ENCODE measurements around the gene PSMD8. TPM values are rescaled to one million over a fixed set of nuclear protein-coding genes. Genes with fewer than 3 reads are reported as not detected.

The PSMD8 gene
- total RNA-seq, 1 donor from 2014 or later, result 159 TPM

DNA sequence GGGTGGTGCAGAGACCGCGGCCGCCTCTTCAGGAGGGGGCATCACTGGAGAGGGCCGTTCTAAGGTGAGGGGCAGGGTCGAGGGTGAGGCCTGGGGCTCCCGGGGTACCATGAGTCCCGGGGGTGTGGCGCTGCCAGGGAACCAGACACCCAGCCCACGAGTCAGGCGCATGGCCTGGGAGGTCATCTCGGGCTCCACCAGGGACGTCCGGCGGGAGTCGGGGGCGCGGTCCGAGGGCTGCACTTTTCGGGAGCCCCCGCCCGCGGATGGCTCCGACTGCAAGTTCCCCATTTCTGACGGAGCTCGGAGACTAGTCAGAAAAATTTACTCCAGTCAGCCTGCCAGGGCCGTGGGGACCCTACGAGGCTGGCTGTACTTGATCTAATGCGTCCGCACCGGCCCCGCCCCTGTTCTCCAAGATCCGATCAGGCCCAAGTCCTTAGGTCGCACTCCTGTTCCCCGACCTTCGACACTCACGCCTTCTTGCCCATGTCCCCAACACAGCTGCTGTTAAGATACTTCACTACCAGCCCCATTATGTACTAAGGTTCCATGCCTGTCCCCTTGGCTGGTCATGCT, 12.7 kb downstream of the PSMD8 start:
- DNase-seq (ENCODE audit: extremely low spot score, unreplicated experiment), result no peak

DNA sequence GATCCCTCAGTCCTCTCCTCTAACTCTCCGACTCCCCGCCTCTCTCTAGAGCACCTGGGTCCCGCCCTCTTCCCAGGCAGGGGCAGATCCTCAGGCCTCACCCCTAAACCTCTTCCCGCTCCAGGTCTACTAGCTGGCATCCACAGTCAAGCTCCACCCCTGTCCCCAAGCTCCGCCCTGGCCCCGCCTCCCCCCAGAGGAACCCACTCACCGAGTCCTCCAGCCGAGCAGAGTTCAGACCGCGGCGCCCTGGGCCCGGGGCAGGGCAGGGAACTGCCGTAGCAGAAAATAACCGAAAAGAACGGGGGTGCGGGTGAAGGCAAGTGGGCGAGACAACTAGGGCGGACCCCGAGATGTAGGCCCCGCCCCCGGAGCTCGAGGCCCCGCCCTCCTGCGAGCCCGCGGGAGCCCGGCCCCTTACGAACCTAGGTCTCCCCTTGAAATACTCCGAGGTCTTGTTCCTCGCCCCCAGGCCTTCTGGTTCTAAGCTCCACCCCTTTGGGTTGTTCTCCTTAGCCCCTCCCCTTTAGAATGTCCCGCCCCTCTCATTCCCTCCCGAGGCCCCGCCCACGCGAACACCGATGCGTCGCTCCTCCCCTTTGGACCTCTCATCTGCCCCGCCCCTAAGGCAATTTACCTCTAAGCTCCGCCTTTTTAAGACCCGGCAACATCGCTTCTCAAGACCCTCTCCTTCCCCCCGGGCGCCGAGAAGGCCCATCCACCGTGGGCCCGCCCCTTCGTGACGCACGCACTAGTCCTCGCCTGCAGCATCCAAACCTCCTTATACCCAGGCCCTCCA, 13.4 kb downstream of the PSMD8 start, which contains the start of gene GGN:
GGN (minus strand) TSS at position 485 of the 799 bp plus-strand sequence. CDS start 773 bp downstream, outside the sequence.
- peaks cover 9% of the 10 kb centered on the region for H3K4me1 Mint-ChIP-seq (ENCODE audit: unreplicated experiment)
- no peaks in the 10 kb centered on the region for H3K9me3 Mint-ChIP-seq
- peaks cover 34% of the 10 kb centered on the region for H3K27me3 Mint-ChIP-seq
- H3K36me3 Mint-ChIP-seq, result peaks cover 13% of the 10 kb centered on the region
- TF ChIP-seq, protein P1, sequence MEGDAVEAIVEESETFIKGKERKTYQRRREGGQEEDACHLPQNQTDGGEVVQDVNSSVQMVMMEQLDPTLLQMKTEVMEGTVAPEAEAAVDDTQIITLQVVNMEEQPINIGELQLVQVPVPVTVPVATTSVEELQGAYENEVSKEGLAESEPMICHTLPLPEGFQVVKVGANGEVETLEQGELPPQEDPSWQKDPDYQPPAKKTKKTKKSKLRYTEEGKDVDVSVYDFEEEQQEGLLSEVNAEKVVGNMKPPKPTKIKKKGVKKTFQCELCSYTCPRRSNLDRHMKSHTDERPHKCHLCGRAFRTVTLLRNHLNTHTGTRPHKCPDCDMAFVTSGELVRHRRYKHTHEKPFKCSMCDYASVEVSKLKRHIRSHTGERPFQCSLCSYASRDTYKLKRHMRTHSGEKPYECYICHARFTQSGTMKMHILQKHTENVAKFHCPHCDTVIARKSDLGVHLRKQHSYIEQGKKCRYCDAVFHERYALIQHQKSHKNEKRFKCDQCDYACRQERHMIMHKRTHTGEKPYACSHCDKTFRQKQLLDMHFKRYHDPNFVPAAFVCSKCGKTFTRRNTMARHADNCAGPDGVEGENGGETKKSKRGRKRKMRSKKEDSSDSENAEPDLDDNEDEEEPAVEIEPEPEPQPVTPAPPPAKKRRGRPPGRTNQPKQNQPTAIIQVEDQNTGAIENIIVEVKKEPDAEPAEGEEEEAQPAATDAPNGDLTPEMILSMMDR (conservative IDR thresholded peaks at IDR 0.05), result no peak
- peak; percentile 92 for DNase-seq (ENCODE audit: extremely low spot score, unreplicated experiment)
- peak within 1 kb of the TSS; percentile 90 for H3K27ac Mint-ChIP-seq
- H3K4me3 Mint-ChIP-seq, result peak within 1 kb of the TSS; percentile 95

More for the DNA sequence above, 12.7 kb downstream of the PSMD8 start:
- TF ChIP-seq, protein P1 (conservative IDR thresholded peaks at IDR 0.05), result no peak
- Mint-ChIP-seq H3K27me3 (peaks cover 28% of the 10 kb centered on the region), H3K4me1 (ENCODE audit: unreplicated experiment) (peaks cover 9% of the 10 kb centered on the region), H3K9me3 (no peaks in the 10 kb centered on the region), H3K36me3 (peaks cover 14% of the 10 kb centered on the region), H3K4me3 (peak overlapping the region; percentile 95), H3K27ac (peak overlapping the region; percentile 90)

DNA sequence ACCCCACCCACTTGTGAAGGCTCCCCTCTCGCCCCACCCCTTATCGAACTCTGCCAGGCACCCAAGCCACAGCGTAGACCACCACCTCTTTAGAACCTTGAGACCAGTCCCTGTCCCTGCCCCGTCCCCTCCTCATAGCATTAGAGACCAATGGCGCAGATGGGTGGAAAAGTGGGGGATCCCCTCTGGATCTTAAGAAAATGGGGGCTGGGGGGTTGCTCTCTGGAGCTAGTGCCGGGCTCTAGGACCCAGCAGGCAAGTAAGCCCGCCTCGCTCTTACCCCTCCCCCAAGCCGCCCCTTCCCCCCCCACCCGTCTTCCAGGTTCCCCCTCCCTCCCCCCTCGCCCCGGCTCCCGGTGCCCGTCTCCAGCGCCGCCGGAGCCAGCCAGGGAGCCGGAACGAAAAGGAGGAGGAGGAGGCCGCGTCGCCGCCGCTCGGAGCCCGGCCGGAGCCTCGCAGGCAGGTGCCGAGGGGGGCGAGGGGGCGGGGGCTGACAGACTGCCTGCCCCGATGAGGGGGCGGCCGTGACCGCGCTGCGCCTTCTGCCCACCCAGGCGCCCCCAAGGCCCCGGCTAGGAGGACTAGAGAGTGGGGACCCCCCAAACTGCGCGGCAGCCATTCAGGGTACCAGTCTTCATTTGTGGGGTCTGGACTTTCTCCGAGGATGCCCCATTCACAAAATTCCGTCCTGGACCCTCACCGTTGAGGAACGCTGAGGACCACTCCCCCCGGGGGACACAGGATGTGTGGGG, 14.2 kb downstream of the PSMD8 start, which contains the start of gene SPRED3:
SPRED3 (plus strand) TSS at position 349 of the 752 bp plus-strand sequence. CDS start 1,606 bp downstream, outside the sequence.
- Mint-ChIP-seq H3K9me3 (no peaks in the 10 kb centered on the region), H3K4me3 (peak within 1 kb of the TSS; percentile 95), H3K4me1 (ENCODE audit: unreplicated experiment) (peaks cover 9% of the 10 kb centered on the region), H3K27ac (peak within 1 kb of the TSS; percentile 90), H3K27me3 (peaks cover 38% of the 10 kb centered on the region), H3K36me3 (peaks cover 11% of the 10 kb centered on the region)
- no peak for DNase-seq (ENCODE audit: extremely low spot score, unreplicated experiment)
- TF ChIP-seq, protein P1 (conservative IDR thresholded peaks at IDR 0.05), result no peak

DNA sequence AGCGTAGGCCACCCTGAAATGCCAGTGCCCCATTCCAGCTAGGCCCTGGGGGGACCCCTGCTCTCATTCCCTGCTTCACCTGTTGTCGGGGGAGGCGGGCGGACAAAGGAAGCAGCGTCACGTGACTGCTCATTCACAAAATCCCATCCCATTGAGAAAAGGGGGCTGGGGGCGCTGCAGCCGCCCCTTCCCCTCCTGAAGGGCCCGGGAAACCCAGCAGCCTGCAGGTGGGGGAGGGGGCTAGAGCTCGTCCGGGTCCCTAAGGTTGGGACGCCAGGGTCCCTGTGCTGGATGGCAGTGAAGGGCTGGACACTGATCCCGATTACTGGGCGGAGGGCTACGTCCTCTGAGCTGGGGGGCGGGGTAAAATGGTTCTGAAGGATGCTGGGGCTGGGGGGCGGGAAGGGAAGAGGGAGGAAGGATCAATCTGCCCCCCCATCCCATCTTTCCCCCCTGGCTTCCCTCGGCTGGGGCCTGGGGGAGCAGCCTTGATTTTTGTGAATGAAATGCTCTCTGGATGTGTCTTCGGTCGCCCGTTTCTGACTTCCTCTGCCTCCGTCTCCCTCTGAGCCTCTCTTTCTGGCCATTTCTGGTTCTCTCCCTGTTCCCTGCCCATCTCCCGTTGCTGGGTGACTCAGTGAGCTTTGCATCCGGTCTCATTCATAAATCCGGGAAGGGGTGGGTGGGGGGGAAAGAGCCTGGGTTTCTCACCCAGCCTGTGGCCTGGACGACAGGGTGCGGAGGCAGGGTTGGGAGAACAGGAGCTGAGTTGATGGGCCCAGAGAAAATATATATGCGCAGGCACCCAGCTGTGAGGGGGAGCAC, 14.9 kb downstream of the PSMD8 start:
- Mint-ChIP-seq H3K4me3 (peak overlapping the region; percentile 88), H3K36me3 (peaks cover 17% of the 10 kb centered on the region), H3K27me3 (peaks cover 45% of the 10 kb centered on the region), H3K4me1 (ENCODE audit: unreplicated experiment) (peaks cover 9% of the 10 kb centered on the region), H3K27ac (peak overlapping the region; percentile 69), H3K9me3 (no peaks in the 10 kb centered on the region)
- DNase-seq (ENCODE audit: extremely low spot score, unreplicated experiment), result no peak
- TF ChIP-seq, protein P1 (conservative IDR thresholded peaks at IDR 0.05), result no peak

Data from type B pancreatic cell (in vitro differentiated cells).